GM03348 (cell line): ENCODE results near the gene DGKI.

Experiments
- DNase-seq: peaks from one replicate; pipeline ENCODE4 v3.0.0; 2012; ENCODE audit warnings: low spot score

Gene DGKI

GRCh38 chr7:137846827-137847567, at the start of gene DGKI:
Gene DGKI, minus strand, starts transcription at chr7:137846974.
- DNase-seq, result peak; percentile 93

GRCh38 chr7:137895301-137896221, 48.8 kb upstream of the DGKI start:
- DNase-seq, result no peak

GRCh38 chr7:137893143-137893742, 46.5 kb upstream of the DGKI start:
- no peak for DNase-seq

GRCh38 chr7:137891016-137891655, 44.4 kb upstream of the DGKI start:
- no peak for DNase-seq

- DNase-seq, result no peak
Measured at GRCh38 chr7:137890449-137890921, 43.7 kb upstream of the DGKI start.

- DNase-seq, result no peak
Measured at GRCh38 chr7:137888241-137888640, 41.5 kb upstream of the DGKI start.

GRCh38 chr7:137886746-137887145, 40.0 kb upstream of the DGKI start:
- DNase-seq, result no peak

GRCh38 chr7:137886281-137886680, 39.5 kb upstream of the DGKI start:
- DNase-seq, result no peak

GRCh38 chr7:137885678-137886077, 38.9 kb upstream of the DGKI start:
- no peak for DNase-seq

GRCh38 chr7:137882806-137883205, 36.0 kb upstream of the DGKI start:
- no peak for DNase-seq

- peak; percentile 93 for DNase-seq
Measured at GRCh38 chr7:137882261-137882668, 35.5 kb upstream of the DGKI start.

GRCh38 chr7:137881607-137882260, 35.0 kb upstream of the DGKI start:
- DNase-seq, result no peak

GRCh38 chr7:137880432-137880831, 33.7 kb upstream of the DGKI start:
- DNase-seq, result peak; percentile 78

- DNase-seq, result peak; percentile 67
Measured at GRCh38 chr7:137879357-137880158, 32.8 kb upstream of the DGKI start.

GRCh38 chr7:137878333-137878961, 31.7 kb upstream of the DGKI start:
- DNase-seq, result peak; percentile 60

- DNase-seq, result no peak
Measured at GRCh38 chr7:137877027-137877675, 30.4 kb upstream of the DGKI start.

- DNase-seq, result no peak
Measured at GRCh38 chr7:137875746-137876145, 29.0 kb upstream of the DGKI start.

- peak; percentile 75 for DNase-seq
Measured at GRCh38 chr7:137873979-137874777, 27.4 kb upstream of the DGKI start.

GRCh38 chr7:137873524-137873923, 26.8 kb upstream of the DGKI start:
- peak; percentile 77 for DNase-seq
